GM12873 (cell line): ENCODE measurements around the gene PDZRN3.

Source experiments
- CTCF ChIP-seq: IDR thresholded peaks from 2 replicates; pipeline ENCODE4 v1.5.1; 2012; ENCODE audit warnings: low read depth, mild to moderate bottlenecking, moderate library complexity, low read length, control low read depth; ENCODE audit not compliant: insufficient read depth; ENCODE audit errors: missing control alignments

The PDZRN3 gene

GRCh38 chr3:73500321-73500720 lies 124.4 kb downstream of the PDZRN3 start:
- TF ChIP-seq CTCF: no peak

GRCh38 chr3:73499787-73500186 lies 125.0 kb downstream of the PDZRN3 start:
- TF ChIP-seq CTCF: no peak

GRCh38 chr3:73498764-73499622 lies 125.7 kb downstream of the PDZRN3 start:
- TF ChIP-seq CTCF: no peak

DNA sequence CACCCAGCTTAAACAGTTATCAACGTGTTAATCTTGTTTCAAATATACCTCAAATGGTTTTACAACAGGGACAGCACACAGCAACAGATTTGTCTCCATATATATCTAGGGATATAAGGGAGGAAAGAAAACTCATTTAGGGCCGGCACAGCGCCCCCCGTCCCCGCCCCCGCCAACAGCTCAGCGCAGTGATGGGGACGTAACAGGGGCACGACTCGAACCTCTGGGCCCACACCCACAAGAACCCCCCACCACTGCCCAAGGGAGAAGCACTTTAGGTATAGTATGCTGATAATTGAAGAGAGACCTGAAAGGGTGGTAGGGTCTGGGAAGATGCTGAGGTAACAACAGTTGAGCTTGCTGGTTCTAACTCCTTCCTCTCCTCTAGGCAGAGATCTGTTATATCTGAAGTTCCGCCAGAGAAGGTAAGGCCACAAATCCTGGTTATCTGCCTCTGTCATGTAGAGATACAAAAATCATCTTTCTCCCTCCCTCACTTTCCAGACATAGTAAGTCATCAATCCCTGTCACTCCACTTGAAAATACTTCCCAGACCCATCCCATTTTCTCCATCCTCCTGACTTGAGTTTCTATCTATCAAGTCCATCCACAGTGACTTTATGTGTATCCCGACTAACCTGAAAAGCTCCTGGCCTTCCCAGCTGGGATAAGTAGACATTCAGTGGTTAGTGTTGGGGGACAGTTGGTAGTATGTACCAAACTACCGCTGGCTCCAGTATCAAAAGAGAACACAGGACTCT lies 126.9 kb downstream of the PDZRN3 start:
- no peak for TF ChIP-seq CTCF

DNA sequence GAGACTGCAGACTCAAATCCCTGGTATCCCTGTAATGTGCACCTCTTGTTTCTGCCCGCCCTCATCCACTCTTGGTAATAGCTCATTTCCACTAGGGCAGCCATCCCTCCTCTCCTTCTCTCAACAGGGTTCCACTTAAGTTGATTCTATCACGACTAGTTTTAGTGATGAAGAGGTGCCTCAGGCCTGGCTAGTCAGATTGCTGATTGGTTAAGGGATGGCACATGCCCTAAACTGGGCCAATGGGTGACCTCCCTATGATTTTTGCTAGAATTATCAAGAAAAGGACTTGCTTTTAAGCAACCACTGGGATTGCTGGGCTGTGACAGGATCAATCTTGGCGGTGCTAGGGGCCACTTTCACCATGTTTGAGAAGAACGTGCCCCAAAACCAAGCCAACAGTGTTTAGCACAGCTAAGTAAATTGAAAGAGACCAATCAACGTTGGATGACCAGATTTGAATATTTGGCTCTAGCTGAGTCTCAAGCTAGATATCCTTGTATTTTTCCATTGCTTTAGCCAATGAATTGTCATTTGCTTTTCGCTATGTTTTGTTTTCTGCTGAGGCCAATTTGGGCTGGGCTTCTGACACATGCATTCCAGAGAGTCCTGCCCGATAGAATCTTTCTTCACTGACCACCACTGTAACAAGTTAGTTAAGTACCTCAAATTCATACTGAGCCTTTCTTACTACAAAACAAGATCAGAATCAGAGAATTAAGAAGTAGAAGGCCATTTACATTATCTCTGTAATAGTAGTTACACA lies 131.0 kb downstream of the PDZRN3 start:
- no peak for TF ChIP-seq CTCF

GRCh38 chr3:73492186-73492585 lies 132.6 kb downstream of the PDZRN3 start:
- TF ChIP-seq CTCF: no peak

GRCh38 chr3:73491287-73491662 lies 133.5 kb downstream of the PDZRN3 start:
- TF ChIP-seq CTCF: no peak
